Left renal pelvis (tissue), 4 donors: ENCODE data around the gene EPS8L3. TPM values are rescaled to one million over a fixed set of nuclear protein-coding genes. Genes with fewer than 3 reads are reported as not detected.
"Not testable (repeated sequence)": the region's sequence is repeated elsewhere in the genome, so short reads cannot be mapped to it uniquely, and the experiment has no call there.

ENCODE experiments used
- DNase-seq, 4 donors: peaks; one replicate each; pipeline ENCODE4 v3.0.0-alpha.2; 2013; ENCODE audit warnings: low read depth in 4 of 4, low spot score in 3 of 4
- polyA plus RNA-seq, 4 donors: library from polyadenylated mRNA; unstranded; fragments of 120-200 nt; gene quantifications; one replicate each; pipeline ENCODE4 v1.2.1, GENCODE V29; 2013; ENCODE audit not compliant: insufficient read length in 4 of 4

Gene EPS8L3
- polyA plus RNA-seq, 4 donors, result 0.46 to 0.83 (median 0.69) TPM; not detected in 1

DNA sequence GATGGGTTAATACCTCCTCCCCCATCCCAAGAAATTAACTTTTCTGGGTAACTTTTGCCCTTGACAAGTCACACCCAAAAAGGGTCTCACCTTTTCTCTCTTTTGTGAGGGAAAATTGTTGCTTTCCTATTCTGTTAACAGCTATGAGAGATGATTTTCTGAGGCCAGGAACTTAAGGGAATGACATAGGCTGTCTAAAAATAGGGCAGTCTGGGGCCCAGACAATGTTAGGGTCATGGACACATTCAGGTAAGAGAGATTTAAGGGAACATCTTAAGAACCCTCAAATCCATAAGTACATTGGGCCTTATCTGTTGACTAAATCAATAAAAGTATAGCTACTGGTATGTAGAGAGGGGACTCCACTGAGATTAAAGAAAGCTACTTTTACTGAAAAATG, 14.5 kb downstream of the EPS8L3 start:
- DNase-seq, result no peak

DNA sequence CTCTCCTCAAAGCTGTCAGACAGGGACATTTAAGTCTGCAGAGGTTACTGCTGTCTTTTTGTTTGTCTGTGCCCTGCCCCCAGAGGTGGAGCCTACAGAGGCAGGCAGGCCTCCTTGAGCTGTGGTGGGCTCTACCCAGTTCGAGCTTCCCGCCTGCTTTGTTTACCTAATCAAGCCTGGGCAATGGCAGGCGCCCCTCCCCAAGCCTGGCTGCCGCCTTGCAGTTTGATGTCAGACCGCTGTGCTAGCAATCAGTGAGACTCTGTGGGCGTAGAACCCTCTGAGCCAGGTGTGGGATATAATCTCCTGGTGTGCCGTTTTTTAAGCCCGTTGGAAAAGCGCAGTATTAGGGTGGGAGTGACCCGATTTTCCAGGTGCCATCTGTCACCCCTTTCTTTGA, 15.4 kb downstream of the EPS8L3 start:
- not testable (repeated sequence) for DNase-seq

DNA sequence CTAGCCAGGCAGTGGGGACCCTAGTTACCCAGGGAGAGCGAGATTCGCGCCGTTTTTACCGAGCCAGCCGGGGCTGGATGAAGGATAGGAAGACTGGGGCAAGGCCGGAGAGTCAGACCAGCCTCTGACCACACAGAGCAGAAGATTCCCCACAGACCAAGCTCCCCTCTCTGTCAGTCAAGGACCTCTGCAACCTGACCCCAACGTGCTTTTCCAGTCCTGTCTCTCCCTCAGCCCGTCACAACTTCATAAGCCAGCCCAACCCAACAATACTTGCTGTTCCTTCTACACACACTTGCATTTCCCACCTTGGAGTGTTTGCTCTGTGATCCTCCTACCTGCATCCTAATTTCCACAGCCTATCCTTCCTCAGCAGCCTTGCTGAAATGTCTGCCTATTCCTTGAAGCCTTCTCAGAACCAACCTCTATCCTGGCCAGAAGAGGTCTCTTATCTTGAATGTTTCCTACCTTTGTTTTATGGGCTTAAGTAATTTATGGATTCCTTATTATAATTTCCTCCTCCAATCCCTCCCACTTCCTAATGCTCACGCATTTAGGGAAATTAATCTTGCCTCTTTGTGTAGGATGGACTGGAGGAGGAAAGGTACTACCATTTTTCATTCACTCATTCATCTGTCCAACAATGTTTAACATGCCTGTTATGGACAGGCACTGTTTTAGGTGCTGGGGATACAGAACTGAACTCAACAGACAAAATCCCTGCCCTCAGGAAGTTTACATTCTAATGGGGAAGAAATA, 22.9 kb downstream of the EPS8L3 start, which contains the start of gene GSTM3:
Gene GSTM3, minus strand, starts transcription at position 424 of the 759 bp plus-strand sequence. CDS start 751 bp downstream, outside the sequence.
- no peak for DNase-seq

DNA sequence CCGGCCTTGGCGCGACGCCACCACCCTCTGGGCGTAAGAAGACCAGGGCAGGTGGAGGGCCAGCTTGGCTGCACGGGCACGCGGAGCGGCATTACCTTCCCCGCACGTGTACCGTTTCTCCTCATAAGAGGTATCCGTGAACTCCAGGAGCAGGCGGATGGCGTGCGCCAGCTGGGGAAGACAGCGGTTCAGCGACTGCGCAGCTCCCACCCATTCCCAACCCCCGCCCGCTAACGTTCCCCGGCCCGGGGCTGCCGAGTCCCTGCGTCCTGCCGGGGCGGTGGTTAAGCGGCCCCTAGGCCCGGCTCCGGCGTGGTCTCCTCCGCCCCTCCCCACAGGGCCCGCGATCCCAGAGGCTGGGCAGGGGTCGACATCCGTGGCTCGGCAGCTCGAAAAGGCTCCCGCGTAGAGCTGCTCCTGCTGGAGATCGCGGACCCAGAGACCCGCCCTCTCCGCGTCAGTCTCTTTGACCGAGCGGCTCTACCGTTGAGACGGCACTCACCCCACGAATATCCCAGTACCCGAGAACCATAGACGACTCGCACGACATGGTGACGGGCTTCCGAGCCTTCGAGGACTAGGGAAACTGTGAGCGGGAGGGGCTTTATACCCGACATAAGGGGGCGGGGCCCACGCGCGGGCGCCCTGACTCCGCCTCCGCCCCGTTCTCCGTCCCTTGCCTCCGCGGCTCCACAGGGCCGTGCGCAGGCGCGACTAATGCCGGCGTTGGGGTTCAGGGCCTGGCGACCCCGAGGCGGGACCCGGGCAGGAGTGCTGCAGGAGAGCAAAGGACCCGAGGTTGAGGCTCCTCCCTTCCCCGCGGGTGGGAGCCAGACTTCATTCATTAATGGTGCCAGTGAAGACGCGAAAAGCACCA, 23.7 kb downstream of the EPS8L3 start:
- peak; percentile 66 to 71 (median 69) for DNase-seq

DNA sequence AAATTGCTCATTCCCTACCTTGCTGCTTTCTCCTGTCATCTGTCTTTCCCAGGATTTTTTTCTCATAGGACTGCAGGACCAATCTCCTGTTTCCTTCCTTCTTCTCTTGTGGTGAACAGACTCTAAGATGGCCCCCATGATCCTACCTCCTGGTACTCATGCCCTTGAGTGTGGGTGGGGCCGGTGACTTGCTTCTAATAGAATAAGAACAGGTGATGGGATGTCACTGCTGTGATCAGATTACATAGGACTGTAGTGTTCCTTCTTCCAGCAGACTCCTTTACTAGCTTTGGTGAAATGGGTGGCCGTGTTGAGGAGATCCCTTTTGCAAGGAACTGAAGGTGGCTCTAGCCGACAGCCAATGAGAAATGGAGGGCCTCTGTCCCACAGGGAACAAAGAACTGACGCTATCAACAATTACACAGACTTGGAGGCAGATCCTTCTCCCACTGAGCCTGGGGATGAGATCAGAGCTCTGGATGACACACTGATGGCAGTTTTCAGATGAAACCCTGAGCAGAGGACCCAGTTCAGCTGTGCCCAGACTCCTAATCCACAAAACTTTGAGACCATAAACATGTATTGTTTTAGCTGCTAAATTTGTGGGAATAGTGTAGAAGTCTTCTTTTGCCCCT, 30.4 kb downstream of the EPS8L3 start:
- DNase-seq, result no peak

DNA sequence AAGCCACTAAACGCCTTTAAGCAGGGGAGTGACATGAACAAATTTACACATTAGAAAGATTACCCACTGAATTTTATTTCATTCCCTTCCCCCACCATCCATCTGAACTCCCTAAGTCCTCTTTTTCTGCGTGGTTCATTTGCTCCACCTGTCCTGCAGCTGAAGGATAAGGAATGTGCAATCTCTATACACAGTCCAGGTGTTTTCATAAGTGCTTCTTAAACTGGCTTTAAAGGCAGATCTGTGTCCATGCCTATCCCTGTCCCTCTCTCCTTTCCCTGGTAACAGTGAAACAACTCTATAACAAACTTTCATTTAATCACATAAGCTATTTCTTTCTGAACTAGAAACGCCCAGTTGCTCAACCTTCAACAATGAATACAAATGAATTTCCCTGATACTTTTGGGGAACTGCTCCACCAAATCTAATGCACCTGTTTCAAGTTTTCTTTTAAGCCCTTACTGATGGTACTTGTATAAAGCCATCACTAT, 31.3 kb downstream of the EPS8L3 start:
- no peak for DNase-seq

DNA sequence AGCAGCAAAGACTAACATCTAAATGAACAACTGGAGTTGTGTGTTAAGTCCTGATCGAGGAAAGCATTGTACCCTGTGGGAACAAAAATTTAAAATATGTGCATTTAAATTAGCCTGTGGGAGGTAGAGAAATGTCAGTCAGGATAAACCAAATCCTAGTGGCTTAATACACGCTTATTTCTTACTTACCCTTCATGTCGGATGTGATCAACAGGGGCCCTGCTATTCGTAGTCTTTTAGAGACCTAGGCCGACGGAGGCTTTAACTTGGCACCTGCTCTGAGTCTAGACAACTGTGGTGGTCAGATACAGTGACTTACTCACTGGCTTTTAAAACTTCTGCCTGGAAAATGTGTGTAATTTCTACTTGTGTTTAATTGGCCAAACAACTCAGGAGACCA, 33.1 kb downstream of the EPS8L3 start:
- DNase-seq, result no peak

DNA sequence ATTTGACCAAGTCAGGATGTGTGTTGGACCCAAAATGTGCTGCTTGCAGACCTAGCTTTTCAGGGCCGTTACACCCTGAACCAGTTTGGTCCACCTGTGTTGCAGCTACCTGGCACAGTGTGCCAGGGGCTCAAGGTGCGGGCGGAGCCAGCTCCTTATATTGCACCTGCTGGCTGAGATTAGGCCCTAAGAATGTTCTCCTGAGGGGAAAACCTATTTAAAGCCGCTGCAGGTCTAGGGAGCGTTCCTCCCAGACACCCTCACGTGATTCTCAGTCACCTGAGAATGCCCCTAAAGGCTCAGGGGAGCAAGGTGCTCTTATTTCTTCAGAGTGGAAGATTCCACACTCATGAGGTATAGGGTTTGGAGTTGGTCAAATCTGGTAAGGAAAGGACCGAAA, 34.9 kb downstream of the EPS8L3 start:
- DNase-seq, result no peak

DNA sequence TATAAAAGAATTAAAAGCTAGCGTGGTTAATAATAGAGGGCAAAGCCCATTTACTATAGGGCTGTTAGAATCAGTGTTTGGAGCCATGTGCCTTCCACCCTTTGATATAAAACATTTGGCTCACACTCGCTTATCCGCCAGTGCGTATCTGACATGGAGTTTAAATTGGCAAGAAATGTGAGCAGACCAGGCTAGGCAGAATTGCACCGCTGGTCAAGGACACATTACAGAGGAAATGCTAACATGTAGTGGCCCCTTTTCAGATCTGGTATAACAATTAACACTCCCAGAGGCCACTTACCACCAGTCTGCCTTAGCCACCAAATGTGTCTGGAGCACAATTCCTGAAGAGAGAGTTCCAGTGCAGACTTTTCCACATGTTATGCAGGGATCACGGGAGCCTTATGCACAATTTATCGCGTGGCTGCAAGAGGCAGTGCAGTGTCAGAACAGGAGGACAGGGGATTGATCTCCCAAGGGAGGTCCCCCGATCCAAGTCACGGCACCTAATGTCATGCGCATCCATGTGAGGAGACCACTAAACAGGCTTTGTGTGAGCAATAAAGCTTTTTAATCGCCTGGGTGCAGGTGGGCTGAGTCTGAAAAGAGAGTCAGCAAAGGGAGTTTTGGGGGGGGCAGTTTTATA, 36.9 kb downstream of the EPS8L3 start:
- DNase-seq, result no peak

DNA sequence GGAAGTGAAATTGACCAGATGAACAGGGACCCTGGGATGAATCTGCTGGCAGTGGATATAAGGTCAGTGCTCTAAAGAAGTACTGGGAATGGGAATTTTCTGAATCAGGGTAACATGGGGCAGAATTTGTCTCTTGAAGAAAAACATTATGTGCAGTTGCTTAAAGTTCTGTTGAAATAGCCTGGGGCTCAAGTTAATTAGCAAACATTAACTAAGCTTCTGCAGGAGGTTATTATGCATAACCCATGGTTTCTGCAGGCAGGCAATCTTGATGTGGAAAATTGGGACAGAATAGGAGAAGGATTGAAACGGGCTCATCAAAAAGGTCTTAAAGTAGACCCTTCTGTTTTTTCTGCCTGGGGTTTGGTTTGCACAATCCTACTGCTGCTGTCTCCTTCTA, 37.7 kb downstream of the EPS8L3 start:
- DNase-seq, result no peak

DNA sequence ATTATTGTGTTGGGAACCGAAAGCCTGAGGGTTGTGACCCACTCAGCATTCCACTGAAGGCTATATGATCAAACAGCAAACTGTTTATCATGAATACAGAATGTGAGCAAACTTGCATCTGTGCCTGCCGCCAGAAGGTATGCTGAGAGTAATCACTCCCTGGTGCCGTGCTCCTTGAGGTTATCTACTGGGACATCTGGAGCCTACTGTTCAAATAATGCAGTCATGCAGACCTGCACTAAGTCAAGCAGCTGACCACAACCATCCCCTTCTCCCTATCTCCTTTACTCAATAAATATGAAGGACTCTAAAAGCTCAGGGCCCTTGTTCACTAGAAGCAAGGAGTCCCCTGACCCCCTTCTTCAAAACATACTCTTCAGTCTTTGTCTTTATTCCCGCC, 38.2 kb downstream of the EPS8L3 start:
- DNase-seq, result no peak

DNA sequence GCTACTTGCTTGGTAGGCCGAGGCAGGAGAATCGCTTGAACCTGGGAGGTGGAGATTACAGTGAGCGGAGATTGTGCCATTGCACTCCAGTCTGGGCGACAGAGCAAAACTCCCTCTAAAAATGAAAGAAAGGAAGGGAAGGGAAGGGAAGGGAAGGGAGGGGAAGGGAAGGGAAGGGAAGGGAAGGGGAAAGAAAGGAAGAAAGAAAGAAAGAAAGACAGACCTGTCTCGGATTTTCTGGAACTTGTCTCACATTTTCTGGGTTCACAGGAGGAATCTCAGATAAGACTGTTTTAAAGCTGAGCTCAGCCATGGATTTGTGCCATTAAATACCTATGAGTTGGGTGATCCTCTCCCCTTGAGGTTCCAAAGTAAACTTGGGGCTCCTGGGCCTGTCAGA, 38.8 kb downstream of the EPS8L3 start:
- no peak for DNase-seq

DNA sequence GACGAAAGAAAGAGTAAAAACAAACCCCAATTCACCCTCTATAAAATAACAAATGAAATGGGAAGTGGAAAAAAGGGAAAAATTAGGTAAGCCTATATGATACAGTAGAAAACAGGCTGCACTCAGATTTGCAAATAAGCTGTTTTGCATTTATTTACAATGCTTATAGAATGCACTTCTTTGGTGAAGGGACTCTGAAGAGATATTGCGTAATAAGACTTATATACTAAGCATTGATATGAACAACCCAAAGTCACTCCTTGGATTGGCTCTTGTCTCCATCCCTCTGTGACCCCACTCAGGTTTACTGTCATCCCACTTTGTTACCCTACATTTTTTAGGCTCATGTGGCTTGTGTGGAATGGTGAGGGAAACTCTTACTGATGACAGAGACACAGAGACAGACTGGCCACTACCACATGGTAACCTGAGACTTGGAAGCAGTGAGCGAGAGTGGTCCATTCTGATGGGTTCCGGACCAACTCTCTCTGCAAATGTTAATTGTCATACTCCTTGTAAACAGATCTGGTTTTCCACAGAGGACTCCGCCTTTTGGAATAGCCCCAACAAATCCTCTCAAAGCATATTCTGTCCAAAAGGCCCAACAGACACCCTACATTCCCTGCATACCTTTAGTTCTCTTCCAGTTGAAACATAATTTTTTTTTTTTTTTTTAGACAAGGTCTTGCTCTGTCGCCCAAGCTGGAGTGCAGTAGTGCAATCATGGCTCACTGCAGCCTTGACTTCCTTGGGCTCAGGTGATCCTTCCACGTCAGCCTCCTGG, 40.6 kb downstream of the EPS8L3 start:
- no peak for DNase-seq

DNA sequence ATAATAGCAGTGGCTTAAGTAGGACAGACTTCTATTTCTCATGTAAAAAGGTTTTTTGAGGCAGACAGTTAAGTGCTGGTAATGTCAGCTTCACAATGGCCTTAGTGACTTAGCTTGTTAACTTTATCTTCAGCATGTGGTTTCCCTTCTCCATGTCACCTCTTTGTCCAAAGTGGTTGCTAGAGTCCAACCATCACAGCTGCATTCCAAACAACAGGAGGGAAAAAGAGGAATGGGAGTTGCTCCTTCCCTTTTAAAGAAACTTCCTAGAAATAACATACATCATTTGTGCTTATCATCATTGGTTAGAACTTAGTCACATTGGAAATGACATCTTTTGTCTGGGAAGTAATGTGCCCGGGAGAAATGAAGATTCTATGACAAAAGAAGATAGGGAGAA, 41.8 kb downstream of the EPS8L3 start:
- DNase-seq, result no peak

DNA sequence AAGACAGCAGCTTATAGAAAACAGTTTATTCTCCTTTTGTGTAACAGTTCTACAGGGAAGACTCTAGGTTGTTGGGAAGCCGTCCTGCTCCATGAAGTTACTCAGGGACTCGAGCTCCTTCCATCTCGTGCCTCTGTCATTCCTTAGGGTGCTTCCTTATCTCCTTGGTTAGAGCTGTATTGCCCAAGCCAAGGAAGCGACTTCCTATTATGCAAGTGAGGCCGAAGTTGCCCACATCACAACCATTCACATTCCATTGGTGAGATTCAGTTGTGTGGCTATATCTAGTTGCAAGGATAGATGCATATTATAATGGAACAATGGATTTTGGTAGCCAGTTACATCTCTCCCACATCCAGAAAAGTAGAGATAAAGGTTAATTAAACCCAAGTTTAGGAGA, 42.7 kb downstream of the EPS8L3 start:
- no peak for DNase-seq

DNA sequence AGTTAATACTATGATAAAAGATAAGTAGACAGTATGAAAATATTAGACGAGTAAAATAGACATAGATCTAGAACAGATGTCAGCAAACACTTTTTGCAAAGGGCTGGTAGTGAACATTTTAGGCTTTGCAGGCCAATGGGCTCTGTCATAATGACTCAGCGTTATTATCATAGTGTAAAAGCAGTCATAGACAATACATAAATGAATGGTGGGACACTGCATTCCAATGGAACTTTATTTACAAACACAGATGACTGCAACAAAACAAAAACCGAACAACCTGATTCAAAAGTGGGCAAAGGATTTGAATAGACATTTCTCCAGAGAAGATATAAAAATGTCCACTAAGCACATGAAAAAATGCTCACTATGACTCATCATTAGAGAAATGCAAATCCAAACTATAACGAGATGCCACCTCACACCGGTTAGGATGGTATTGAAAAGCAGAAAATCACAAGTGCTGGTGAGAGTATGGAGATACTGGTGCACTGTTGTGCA, 44.3 kb downstream of the EPS8L3 start:
- DNase-seq, result no peak

DNA sequence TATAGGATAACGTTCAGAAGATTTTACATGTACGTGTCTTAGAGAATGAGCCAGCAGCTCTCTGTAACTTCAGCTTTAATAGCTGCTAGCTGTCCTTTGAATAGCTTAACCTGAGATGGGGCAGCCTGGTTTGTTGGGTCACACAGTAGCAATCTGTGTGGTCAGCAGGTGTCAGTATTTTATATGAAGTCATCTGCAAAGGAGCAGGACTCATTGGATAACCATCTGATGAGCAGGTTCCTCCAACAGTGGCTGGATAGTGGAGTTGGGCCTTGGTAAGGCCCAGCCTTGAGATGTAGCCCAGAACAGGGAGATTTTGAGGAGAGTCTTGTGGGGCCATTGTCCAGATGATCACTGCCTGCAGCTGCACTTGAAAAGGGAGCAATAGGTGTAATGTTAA, 45.2 kb downstream of the EPS8L3 start:
- no peak for DNase-seq

DNA sequence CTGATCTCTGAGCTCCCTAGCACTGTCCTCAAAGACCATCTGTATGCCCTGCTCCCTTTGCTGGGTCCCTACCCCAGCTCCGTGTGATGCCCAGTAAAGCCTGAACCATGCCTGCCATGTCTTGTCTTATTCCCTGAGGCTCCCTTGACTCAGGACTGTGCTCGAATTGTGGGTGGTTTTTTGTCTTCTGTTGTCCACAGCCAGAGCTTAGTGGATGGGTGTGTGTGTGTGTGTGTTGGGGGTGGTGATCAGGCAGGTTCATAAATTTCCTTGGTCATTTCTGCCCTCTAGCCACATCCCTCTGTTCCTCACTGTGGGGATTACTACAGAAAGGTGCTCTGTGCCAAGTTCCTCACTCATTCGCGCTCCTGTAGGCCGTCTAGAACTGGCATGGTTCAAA, 46.0 kb downstream of the EPS8L3 start:
- DNase-seq, result no peak

DNA sequence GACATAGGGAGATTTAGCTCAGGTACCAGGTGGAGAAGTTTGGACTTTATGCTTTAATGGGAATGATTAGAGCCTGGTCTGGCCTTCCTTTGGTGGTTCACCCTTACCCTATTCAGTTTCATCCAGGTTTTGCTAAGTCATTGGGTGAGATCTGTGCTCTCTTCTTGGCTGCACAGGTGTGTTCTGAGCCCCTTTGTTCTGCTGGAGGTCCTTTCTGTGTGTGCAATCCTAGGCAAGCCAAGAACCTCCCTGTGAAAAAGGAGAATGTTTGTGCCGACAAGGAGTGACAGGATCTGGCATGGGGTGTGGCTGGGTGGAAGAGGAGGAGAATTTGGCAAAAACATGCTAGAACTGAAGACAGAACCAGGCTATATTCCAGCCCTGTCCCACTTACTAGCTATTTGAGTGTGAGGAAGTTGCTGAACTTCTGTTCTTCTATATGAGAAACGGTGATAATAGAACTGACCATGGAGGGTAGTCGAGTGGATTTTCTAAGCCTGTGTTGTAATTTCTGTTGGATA, 47.1 kb downstream of the EPS8L3 start:
- no peak for DNase-seq
